WTC11 (cell line): ENCODE data around the gene TEFM. TPM values are rescaled to one million over a fixed set of nuclear protein-coding genes. Genes with fewer than 3 reads are reported as not detected.

ENCODE experiments used
- ATAC-seq: fragments of 200-7000 bp; cut with Tn5 transposase; 2 replicates; pipeline ENCODE4 v1.10.0; 2021; ENCODE audit warnings: mild to moderate bottlenecking, moderate library complexity
- CTCF ChIA-PET: fragments of 300-600 bp; sonication (Branson Sonifier 250); formaldehyde crosslinking; loops from one replicate; lab custom pipeline; 2021; ENCODE audit warnings: antibody characterized with exemption; lab: Charles Lee
- POLR2A ChIA-PET: fragments of 350-600 bp; sonication (Branson Sonifier 250); formaldehyde crosslinking; loops from one replicate; lab custom pipeline; 2021; ENCODE audit warnings: antibody characterized with exemption; lab: Charles Lee
- DNase-seq: peaks from one replicate; pipeline ENCODE4 v3.0.0; 2021; ENCODE audit warnings: low spot score
- H3K27ac Mint-ChIP-seq: 2 replicates; pipeline ENCODE4 v1.8.0; 2021; ENCODE audit warnings: mixed read lengths
- H3K27me3 Mint-ChIP-seq: 2 replicates; pipeline ENCODE4 v1.8.0; 2021; ENCODE audit warnings: low read depth, mild to moderate bottlenecking, moderate library complexity, mixed read lengths
- H3K36me3 Mint-ChIP-seq: 2 replicates; pipeline ENCODE4 v1.8.0; 2021; ENCODE audit warnings: mixed read lengths
- H3K4me1 Mint-ChIP-seq: 2 replicates; pipeline ENCODE4 v1.8.0; 2022; ENCODE audit warnings: mixed read lengths
- H3K4me3 Mint-ChIP-seq: 2 replicates; pipeline ENCODE4 v1.8.0; 2021; ENCODE audit warnings: mild to moderate bottlenecking, moderate library complexity, mixed read lengths
- H3K9me3 Mint-ChIP-seq: 2 replicates; pipeline ENCODE4 v1.8.0; 2021; ENCODE audit warnings: mixed read lengths
- FOXP1 ChIP-seq: sonication (generic); formaldehyde crosslinking; IDR thresholded peaks from 2 replicates; pipeline ENCODE4 v1.8.0; 2022; ENCODE audit warnings: missing genetic modification reagents, mild to moderate bottlenecking, moderate library complexity, borderline replicate concordance
- KAT7 ChIP-seq: sonication (generic); formaldehyde crosslinking; IDR thresholded peaks from 2 replicates; pipeline ENCODE4 v1.8.1; 2023; ENCODE audit warnings: missing genetic modification reagents, mild to moderate bottlenecking, borderline replicate concordance
- MYBL2 ChIP-seq: sonication (generic); formaldehyde crosslinking; IDR thresholded peaks from 2 replicates; pipeline ENCODE4 v1.8.1; 2023; ENCODE audit warnings: mild to moderate bottlenecking, moderate library complexity, missing genetic modification reagents
- NFE2L1 ChIP-seq: sonication (generic); formaldehyde crosslinking; IDR thresholded peaks from 2 replicates; pipeline ENCODE4 v1.8.1; 2023; ENCODE audit warnings: missing genetic modification reagents
- NR1H2 ChIP-seq: sonication (generic); formaldehyde crosslinking; IDR thresholded peaks from 2 replicates; pipeline ENCODE4 v1.9.0; 2021; ENCODE audit warnings: mild to moderate bottlenecking, moderate library complexity, missing genetic modification reagents
- OVOL2 ChIP-seq: fragments of 250-450 bp; sonication (Bioruptor Pico); IDR thresholded peaks from 2 replicates; pipeline ENCODE4 v1.9.0; 2021; ENCODE audit warnings: mild to moderate bottlenecking, borderline replicate concordance
- RORB ChIP-seq: fragments of 250-450 bp; sonication (Bioruptor Pico); IDR thresholded peaks from 2 replicates; pipeline ENCODE4 v1.9.0; 2021; ENCODE audit warnings: mild to moderate bottlenecking
- SMAD4 ChIP-seq: sonication (generic); formaldehyde crosslinking; IDR thresholded peaks from 2 replicates; pipeline ENCODE4 v1.8.0; 2022; ENCODE audit warnings: mild to moderate bottlenecking, missing genetic modification reagents
- TCF7 ChIP-seq: sonication (generic); formaldehyde crosslinking; IDR thresholded peaks from 2 replicates; pipeline ENCODE4 v1.8.0; 2022; ENCODE audit warnings: mild to moderate bottlenecking, low read depth, missing genetic modification reagents, moderate library complexity
- TEAD4 ChIP-seq: sonication (generic); formaldehyde crosslinking; IDR thresholded peaks from 2 replicates; pipeline ENCODE4 v1.8.0; 2022; ENCODE audit warnings: mild to moderate bottlenecking, missing genetic modification reagents
- ZBTB21 ChIP-seq: sonication (generic); formaldehyde crosslinking; IDR thresholded peaks from 2 replicates; pipeline ENCODE4 v1.8.1; 2023; ENCODE audit warnings: mild to moderate bottlenecking, missing genetic modification reagents, borderline replicate concordance
- ZNF219 ChIP-seq: sonication (generic); formaldehyde crosslinking; IDR thresholded peaks from 2 replicates; pipeline ENCODE4 v1.8.0; 2023; ENCODE audit warnings: missing genetic modification reagents, mild to moderate bottlenecking, borderline replicate concordance
- ZNF263 ChIP-seq: sonication (generic); formaldehyde crosslinking; IDR thresholded peaks from 2 replicates; pipeline ENCODE4 v1.8.1; 2022; ENCODE audit warnings: low read depth, mild to moderate bottlenecking, moderate library complexity, missing genetic modification reagents
- ZNF396 ChIP-seq: fragments of 250-450 bp; sonication (Bioruptor Pico); IDR thresholded peaks from 2 replicates; pipeline ENCODE4 v1.8.0; 2021; ENCODE audit warnings: mild to moderate bottlenecking, moderate library complexity, borderline replicate concordance
- ZNF423 ChIP-seq: fragments of 250-450 bp; sonication (Bioruptor Pico); IDR thresholded peaks from 2 replicates; pipeline ENCODE4 v2.1.2; 2022; ENCODE audit warnings: mild to moderate bottlenecking, moderate library complexity
- total RNA-seq: library from RNA; stranded (reverse); gene quantifications from 3 replicates; pipeline ENCODE4 v1.2.3, GENCODE V29; 2021
- TF ChIP-seq, protein P1 (sequence below): sonication (generic); formaldehyde crosslinking; IDR thresholded peaks from 2 replicates; pipeline ENCODE4 v1.8.0; 2023; ENCODE audit warnings: mild to moderate bottlenecking, missing genetic modification reagents
- TF ChIP-seq, protein P2 (sequence below): sonication (generic); formaldehyde crosslinking; IDR thresholded peaks from 2 replicates; pipeline ENCODE4 v1.8.1; 2023; ENCODE audit warnings: mild to moderate bottlenecking, missing genetic modification reagents, borderline replicate concordance
- TF ChIP-seq, protein P3 (sequence below): sonication (generic); formaldehyde crosslinking; IDR thresholded peaks from 2 replicates; pipeline ENCODE4 v1.8.0; 2022; ENCODE audit warnings: mild to moderate bottlenecking, missing genetic modification reagents
- TF ChIP-seq, protein P4 (sequence below): sonication (generic); formaldehyde crosslinking; IDR thresholded peaks from 2 replicates; pipeline ENCODE4 v1.8.1; 2022; ENCODE audit warnings: low read depth, missing genetic modification reagents, borderline replicate concordance
- TF ChIP-seq, protein P5 (sequence below): sonication (generic); formaldehyde crosslinking; conservative IDR thresholded peaks from 2 replicates; pipeline ENCODE4 v1.8.1; 2023; ENCODE audit warnings: mild to moderate bottlenecking, low read depth, missing genetic modification reagents, moderate library complexity
- TF ChIP-seq, protein P6 (sequence below): fragments of 250-450 bp; sonication (Bioruptor Pico); IDR thresholded peaks from 2 replicates; pipeline ENCODE4 v1.9.0; 2021; ENCODE audit warnings: moderate library complexity, mild to moderate bottlenecking, inconsistent platforms, borderline replicate concordance
- TF ChIP-seq, protein P7 (sequence below): sonication (generic); formaldehyde crosslinking; IDR thresholded peaks from 2 replicates; pipeline ENCODE4 v1.8.0; 2022; ENCODE audit warnings: mild to moderate bottlenecking, missing genetic modification reagents

Gene TEFM
- total RNA-seq, 1 experiment from 2014 or later = 12.3 TPM

DNA sequence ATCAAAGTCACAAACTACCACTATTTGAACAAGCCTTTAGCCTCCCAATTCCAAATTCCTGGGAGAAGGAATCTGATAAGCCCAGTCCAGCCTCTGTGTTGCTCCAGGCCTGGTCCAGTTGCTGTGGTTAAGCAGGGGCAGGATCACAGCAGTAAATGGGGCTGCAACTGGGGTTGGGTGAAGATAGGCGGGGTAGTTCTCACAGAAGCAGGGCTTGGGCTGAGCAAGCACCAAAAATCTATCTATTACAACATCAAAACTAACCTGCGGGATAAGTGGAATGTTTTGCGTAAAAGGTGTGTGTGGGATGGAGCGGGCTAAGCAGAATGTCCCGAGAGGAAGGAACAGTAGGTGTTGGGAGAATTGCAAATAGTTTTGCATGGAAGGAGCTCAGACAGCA lies 41.8 kb upstream of the TEFM start (continued):
- TF ChIP-seq, protein P1, sequence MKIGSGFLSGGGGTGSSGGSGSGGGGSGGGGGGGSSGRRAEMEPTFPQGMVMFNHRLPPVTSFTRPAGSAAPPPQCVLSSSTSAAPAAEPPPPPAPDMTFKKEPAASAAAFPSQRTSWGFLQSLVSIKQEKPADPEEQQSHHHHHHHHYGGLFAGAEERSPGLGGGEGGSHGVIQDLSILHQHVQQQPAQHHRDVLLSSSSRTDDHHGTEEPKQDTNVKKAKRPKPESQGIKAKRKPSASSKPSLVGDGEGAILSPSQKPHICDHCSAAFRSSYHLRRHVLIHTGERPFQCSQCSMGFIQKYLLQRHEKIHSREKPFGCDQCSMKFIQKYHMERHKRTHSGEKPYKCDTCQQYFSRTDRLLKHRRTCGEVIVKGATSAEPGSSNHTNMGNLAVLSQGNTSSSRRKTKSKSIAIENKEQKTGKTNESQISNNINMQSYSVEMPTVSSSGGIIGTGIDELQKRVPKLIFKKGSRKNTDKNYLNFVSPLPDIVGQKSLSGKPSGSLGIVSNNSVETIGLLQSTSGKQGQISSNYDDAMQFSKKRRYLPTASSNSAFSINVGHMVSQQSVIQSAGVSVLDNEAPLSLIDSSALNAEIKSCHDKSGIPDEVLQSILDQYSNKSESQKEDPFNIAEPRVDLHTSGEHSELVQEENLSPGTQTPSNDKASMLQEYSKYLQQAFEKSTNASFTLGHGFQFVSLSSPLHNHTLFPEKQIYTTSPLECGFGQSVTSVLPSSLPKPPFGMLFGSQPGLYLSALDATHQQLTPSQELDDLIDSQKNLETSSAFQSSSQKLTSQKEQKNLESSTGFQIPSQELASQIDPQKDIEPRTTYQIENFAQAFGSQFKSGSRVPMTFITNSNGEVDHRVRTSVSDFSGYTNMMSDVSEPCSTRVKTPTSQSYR = no peak
- TF ChIP-seq TEAD4 (CRISPR knock-in tag) (no peak), ZBTB21 (CRISPR knock-in tag) (no peak), ZNF396 (CRISPR knock-in tag) (no peak), SMAD4 (CRISPR knock-in tag) (no peak), ZNF423 (CRISPR knock-in tag) (no peak), NR1H2 (CRISPR knock-in tag) (no peak), MYBL2 (CRISPR knock-in tag) (no peak), KAT7 (CRISPR knock-in tag) (no peak)
- TF ChIP-seq, protein P2, sequence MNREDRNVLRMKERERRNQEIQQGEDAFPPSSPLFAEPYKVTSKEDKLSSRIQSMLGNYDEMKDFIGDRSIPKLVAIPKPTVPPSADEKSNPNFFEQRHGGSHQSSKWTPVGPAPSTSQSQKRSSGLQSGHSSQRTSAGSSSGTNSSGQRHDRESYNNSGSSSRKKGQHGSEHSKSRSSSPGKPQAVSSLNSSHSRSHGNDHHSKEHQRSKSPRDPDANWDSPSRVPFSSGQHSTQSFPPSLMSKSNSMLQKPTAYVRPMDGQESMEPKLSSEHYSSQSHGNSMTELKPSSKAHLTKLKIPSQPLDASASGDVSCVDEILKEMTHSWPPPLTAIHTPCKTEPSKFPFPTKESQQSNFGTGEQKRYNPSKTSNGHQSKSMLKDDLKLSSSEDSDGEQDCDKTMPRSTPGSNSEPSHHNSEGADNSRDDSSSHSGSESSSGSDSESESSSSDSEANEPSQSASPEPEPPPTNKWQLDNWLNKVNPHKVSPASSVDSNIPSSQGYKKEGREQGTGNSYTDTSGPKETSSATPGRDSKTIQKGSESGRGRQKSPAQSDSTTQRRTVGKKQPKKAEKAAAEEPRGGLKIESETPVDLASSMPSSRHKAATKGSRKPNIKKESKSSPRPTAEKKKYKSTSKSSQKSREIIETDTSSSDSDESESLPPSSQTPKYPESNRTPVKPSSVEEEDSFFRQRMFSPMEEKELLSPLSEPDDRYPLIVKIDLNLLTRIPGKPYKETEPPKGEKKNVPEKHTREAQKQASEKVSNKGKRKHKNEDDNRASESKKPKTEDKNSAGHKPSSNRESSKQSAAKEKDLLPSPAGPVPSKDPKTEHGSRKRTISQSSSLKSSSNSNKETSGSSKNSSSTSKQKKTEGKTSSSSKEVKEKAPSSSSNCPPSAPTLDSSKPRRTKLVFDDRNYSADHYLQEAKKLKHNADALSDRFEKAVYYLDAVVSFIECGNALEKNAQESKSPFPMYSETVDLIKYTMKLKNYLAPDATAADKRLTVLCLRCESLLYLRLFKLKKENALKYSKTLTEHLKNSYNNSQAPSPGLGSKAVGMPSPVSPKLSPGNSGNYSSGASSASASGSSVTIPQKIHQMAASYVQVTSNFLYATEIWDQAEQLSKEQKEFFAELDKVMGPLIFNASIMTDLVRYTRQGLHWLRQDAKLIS = no peak
- TF ChIP-seq, protein P3, sequence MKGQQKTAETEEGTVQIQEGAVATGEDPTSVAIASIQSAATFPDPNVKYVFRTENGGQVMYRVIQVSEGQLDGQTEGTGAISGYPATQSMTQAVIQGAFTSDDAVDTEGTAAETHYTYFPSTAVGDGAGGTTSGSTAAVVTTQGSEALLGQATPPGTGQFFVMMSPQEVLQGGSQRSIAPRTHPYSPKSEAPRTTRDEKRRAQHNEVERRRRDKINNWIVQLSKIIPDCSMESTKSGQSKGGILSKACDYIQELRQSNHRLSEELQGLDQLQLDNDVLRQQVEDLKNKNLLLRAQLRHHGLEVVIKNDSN = no peak
- TF ChIP-seq, protein P4, sequence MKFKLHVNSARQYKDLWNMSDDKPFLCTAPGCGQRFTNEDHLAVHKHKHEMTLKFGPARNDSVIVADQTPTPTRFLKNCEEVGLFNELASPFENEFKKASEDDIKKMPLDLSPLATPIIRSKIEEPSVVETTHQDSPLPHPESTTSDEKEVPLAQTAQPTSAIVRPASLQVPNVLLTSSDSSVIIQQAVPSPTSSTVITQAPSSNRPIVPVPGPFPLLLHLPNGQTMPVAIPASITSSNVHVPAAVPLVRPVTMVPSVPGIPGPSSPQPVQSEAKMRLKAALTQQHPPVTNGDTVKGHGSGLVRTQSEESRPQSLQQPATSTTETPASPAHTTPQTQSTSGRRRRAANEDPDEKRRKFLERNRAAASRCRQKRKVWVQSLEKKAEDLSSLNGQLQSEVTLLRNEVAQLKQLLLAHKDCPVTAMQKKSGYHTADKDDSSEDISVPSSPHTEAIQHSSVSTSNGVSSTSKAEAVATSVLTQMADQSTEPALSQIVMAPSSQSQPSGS (CRISPR knock-in tag) = no peak
- TF ChIP-seq, protein P5, sequence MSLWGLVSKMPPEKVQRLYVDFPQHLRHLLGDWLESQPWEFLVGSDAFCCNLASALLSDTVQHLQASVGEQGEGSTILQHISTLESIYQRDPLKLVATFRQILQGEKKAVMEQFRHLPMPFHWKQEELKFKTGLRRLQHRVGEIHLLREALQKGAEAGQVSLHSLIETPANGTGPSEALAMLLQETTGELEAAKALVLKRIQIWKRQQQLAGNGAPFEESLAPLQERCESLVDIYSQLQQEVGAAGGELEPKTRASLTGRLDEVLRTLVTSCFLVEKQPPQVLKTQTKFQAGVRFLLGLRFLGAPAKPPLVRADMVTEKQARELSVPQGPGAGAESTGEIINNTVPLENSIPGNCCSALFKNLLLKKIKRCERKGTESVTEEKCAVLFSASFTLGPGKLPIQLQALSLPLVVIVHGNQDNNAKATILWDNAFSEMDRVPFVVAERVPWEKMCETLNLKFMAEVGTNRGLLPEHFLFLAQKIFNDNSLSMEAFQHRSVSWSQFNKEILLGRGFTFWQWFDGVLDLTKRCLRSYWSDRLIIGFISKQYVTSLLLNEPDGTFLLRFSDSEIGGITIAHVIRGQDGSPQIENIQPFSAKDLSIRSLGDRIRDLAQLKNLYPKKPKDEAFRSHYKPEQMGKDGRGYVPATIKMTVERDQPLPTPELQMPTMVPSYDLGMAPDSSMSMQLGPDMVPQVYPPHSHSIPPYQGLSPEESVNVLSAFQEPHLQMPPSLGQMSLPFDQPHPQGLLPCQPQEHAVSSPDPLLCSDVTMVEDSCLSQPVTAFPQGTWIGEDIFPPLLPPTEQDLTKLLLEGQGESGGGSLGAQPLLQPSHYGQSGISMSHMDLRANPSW (CRISPR knock-in tag) = no peak
- TF ChIP-seq, all 79 proteins: peak for 0

DNA sequence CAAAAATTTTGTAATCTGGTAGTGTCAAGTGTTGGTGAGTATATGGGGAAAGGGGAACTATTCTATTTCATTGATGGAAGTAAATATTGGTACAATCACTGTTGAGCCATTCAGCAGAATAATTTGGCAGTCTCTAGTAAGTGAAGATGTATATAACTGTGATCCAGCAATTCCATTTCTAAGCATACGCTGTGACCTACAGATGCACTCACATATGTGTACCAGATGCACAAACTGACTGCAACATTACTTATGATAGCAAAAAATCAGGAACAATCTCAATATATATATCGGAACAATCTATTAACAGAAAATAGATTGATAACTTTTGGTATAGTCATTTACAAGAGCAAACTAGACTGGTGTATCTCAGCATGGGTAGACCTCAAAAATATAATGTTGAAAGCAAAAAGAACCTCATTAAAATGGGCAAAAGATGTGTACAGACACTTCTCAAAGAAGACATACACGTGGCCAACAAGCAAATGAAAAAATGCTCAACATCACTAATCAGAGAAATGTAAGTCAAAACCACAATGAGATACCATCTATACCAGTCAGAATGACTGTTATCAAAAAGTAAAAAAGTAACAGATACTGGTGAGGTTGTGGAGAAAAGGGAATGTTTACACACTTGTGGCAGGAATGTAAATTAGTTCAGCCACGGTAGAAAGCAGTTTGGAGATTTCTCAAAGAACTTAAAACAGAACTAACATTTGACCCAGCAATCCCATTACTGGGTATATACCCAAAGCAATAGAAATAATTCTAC lies 36.5 kb upstream of the TEFM start:
- DNase-seq (no peak), ATAC-seq (no peak)
- ChIA-PET CTCF (no interaction called here), POLR2A (no interaction called here)
- H3K27me3 Mint-ChIP-seq = no peaks in the 10 kb centered on the region
- H3K9me3 Mint-ChIP-seq = peaks cover 6% of the 10 kb centered on the region; the same call in 1 of the 2 replicates
- no peaks in the 10 kb centered on the region for H3K36me3 Mint-ChIP-seq
- H3K4me1 Mint-ChIP-seq = no peaks in the 10 kb centered on the region
- no peak overlapping the region for H3K27ac Mint-ChIP-seq
- H3K4me3 Mint-ChIP-seq = no peak overlapping the region
- TF ChIP-seq RORB (no peak), OVOL2 (CRISPR knock-in tag) (no peak), NFE2L1 (CRISPR knock-in tag) (no peak), FOXP1 (no peak), TEAD4 (CRISPR knock-in tag) (no peak), ZNF219 (no peak), ZNF263 (CRISPR knock-in tag) (no peak), TCF7 (CRISPR knock-in tag) (no peak)
- TF ChIP-seq, protein P6, sequence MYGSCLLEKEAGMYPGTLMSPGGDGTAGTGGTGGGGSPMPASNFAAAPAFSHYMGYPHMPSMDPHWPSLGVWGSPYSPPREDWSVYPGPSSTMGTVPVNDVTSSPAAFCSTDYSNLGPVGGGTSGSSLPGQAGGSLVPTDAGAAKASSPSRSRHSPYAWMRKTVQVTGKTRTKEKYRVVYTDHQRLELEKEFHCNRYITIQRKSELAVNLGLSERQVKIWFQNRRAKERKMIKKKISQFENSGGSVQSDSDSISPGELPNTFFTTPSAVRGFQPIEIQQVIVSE (CRISPR knock-in tag) = no peak
- TF ChIP-seq, protein P7, sequence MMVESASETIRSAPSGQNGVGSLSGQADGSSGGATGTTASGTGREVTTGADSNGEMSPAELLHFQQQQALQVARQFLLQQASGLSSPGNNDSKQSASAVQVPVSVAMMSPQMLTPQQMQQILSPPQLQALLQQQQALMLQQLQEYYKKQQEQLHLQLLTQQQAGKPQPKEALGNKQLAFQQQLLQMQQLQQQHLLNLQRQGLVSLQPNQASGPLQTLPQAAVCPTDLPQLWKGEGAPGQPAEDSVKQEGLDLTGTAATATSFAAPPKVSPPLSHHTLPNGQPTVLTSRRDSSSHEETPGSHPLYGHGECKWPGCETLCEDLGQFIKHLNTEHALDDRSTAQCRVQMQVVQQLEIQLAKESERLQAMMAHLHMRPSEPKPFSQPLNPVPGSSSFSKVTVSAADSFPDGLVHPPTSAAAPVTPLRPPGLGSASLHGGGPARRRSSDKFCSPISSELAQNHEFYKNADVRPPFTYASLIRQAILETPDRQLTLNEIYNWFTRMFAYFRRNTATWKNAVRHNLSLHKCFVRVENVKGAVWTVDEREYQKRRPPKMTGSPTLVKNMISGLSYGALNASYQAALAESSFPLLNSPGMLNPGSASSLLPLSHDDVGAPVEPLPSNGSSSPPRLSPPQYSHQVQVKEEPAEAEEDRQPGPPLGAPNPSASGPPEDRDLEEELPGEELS (CRISPR knock-in tag) = no peak
